MM.1S (cell line): ENCODE measurements around the gene RPL12.

ENCODE experiments used
- EZH2 ChIP-seq: fragments of 300-600 bp; sonication (generic); optimal IDR thresholded peaks from 2 replicates; pipeline ENCODE3; 2017; ENCODE audit warnings: low read depth, mild to moderate bottlenecking, antibody characterized with exemption, low read length, mixed read lengths
- EZH2phosphoT487 ChIP-seq: fragments of 300-600 bp; sonication (generic); IDR thresholded peaks from 2 replicates; pipeline ENCODE4 v1.6.1; 2018; ENCODE audit warnings: antibody characterized with exemption, low read length
- TF ChIP-seq, protein P1 (sequence below): fragments of 300-600 bp; sonication (generic); IDR thresholded peaks from 2 replicates; pipeline ENCODE4 v1.5.1; 2016; ENCODE audit warnings: antibody characterized with exemption, low read length, mixed read lengths

DNA sequence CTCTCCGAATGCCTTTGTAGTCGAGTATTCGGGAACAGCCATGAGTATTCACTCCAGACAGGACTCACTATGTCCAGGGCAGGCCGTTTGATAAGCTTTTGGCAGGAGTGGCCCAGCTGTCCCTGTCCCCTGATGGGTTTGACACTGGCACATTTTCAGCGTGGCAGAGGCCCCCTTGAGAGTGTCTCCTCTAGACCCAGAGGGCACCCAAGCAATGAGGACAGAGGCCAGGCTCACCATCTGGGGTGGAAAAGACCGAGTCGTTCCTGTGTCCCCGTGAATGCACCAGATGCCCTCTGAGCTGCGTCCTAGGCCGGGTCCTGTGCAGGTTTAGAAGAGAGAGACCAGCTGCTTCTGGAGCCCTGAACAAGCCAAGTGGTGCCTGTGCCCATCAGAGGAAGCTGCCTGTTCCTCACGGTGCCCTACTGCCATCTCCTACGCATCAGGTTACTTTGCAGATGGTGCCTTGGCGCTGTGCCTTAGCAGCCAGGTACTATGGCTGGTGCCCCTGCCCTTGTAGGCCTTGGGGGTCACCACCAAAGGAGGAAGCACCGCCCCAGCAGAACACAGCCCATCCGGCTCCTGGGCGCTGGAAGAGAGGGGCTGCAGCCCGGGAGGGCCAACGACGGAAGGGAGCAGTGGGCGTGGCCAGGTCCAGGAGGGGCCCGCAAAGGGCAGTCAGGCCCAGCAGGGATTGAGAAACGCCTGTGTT lies 42.5 kb upstream of the RPL12 start:
- TF ChIP-seq, protein P1, sequence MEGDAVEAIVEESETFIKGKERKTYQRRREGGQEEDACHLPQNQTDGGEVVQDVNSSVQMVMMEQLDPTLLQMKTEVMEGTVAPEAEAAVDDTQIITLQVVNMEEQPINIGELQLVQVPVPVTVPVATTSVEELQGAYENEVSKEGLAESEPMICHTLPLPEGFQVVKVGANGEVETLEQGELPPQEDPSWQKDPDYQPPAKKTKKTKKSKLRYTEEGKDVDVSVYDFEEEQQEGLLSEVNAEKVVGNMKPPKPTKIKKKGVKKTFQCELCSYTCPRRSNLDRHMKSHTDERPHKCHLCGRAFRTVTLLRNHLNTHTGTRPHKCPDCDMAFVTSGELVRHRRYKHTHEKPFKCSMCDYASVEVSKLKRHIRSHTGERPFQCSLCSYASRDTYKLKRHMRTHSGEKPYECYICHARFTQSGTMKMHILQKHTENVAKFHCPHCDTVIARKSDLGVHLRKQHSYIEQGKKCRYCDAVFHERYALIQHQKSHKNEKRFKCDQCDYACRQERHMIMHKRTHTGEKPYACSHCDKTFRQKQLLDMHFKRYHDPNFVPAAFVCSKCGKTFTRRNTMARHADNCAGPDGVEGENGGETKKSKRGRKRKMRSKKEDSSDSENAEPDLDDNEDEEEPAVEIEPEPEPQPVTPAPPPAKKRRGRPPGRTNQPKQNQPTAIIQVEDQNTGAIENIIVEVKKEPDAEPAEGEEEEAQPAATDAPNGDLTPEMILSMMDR = no peak
- TF ChIP-seq EZH2 = no peak
- no peak for TF ChIP-seq EZH2phosphoT487
